AG09309 (cell line): ENCODE measurements around the gene BPIFB3.

ENCODE experiments used
- DNase-seq: peaks from one replicate; pipeline ENCODE4 v3.0.0-alpha.2; 2010; ENCODE audit warnings: low read depth
- H3K4me3 ChIP-seq: 2 replicates; pipeline ENCODE4 v1.5.1; 2011; ENCODE audit warnings: mild to moderate bottlenecking, low read depth, low read length, moderate library complexity; ENCODE audit not compliant: control insufficient read depth
- CTCF ChIP-seq: IDR thresholded peaks from 2 replicates; pipeline ENCODE4 v1.5.1; 2011; ENCODE audit warnings: mild to moderate bottlenecking, low read depth, low read length, inconsistent platforms; ENCODE audit not compliant: insufficient read depth, control insufficient read depth; ENCODE audit errors: missing control alignments

BPIFB3 gene

DNA sequence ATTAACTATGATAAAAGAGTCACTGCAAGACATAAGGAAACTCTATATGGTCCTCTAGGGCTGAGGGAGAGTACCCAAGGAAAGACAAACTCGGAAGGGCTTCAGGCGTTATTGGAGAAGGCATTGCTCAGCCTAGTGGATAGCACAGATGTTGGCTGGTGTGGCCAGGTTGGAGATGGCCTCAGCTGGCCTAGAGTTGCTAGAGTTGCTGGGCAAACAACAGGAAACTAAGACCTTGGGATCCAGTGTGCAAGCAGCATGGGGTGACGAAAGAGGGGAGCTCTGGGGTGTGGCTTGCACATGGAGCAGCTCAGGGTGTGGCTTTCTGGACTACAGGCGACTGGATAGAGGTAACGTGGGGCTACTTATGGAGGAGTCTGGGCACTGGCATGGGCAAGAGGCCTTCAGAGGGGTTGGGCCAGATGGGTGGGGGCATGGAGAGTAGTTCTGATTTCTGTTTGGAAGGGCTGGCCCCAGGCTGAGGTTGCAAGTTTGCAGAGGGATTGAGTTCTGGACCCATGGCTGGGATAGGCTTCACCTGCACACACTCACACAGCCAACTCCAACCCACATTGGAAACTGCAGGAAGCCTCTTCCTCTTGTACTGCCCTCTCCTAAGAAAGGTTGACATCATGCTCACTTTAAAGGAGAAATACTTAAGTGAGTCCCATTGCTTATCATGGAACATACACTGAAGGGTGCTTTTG, 27.5 kb upstream of the BPIFB3 start:
- H3K4me3 ChIP-seq, result no peak overlapping the region
- TF ChIP-seq CTCF, result no peak
- DNase-seq, result no peak

- no peak for TF ChIP-seq CTCF
- no peak for DNase-seq
Observed at GRCh38 chr20:33026779-33027759, 26.6 kb upstream of the BPIFB3 start.

DNA sequence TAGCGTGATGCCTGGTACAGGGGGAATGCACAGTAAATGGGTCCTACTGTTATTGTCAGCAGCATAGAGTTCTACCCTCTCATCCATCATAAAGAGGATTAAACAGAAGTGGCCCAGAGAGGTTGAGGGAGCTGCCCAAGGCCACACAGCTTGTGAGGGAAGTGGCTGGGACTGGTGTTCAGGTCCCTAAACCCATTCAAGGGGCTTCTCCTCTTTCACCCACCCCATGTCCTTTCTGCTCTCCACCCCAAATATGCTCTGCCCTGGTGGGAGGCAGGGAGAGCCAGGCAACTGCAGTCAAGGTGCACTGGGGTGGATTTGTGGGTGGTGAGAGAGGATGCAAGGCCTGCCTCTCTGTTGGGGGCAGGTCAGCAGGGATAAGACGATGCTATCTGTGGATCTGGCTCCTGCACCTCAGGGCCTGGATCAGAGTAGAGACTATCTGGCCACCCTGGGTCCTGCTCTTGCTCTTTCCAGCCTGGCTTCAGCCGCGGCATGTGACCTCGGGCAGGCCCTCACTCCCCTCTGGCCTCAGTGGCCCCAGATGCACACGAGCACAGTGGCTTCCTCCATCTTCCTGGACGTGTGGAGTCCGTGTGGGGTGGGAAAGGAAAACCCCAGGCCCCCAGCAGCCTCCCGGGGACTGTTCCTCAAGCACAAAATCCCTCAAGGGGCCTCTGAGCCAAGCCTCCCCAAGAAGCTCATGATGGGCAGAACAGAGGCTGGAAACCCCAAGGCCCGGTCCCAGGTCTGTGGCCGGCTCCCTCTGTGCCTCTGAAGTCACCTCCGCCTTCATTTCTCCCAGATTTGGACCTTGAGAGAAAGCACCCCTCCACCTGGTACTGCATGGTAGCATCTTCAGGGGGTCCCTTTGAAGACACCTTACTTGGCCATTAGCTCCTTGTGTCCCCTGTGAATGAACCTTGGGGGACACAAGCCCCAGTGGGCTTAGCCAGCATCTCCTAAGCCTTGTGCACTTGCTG, 25.6 kb upstream of the BPIFB3 start:
- no peak for TF ChIP-seq CTCF
- no peak overlapping the region for H3K4me3 ChIP-seq

More at GRCh38 chr20:33026779-33027759, 26.6 kb upstream of the BPIFB3 start:
- H3K4me3 ChIP-seq, result no peak overlapping the region

GRCh38 chr20:33028875-33029274, 24.8 kb upstream of the BPIFB3 start:
- no peak for TF ChIP-seq CTCF
- DNase-seq, result no peak

More for the DNA sequence above, 25.6 kb upstream of the BPIFB3 start:
- DNase-seq, result no peak

GRCh38 chr20:33030076-33030475, 23.6 kb upstream of the BPIFB3 start:
- DNase-seq, result no peak
- H3K4me3 ChIP-seq, result no peak overlapping the region
- TF ChIP-seq CTCF, result no peak

More at GRCh38 chr20:33028875-33029274, 24.8 kb upstream of the BPIFB3 start:
- no peak overlapping the region for H3K4me3 ChIP-seq

GRCh38 chr20:33030569-33030968, 23.1 kb upstream of the BPIFB3 start:
- H3K4me3 ChIP-seq, result no peak overlapping the region
- no peak for TF ChIP-seq CTCF
- no peak for DNase-seq
